NOMO-1 (cell line): ENCODE data around the gene CDKAL1.

Experiments used
- DNase-seq, 2 experiments: peaks; one replicate each; lab custom pipeline; 2025; ENCODE audit not compliant: unreplicated experiment in 2 of 2; lab: John Stamatoyannopoulos, UW

CDKAL1 gene

GRCh38 chr6:20665290-20665689 lies 131.0 kb downstream of the CDKAL1 start:
- DNase-seq, result no peak

DNA sequence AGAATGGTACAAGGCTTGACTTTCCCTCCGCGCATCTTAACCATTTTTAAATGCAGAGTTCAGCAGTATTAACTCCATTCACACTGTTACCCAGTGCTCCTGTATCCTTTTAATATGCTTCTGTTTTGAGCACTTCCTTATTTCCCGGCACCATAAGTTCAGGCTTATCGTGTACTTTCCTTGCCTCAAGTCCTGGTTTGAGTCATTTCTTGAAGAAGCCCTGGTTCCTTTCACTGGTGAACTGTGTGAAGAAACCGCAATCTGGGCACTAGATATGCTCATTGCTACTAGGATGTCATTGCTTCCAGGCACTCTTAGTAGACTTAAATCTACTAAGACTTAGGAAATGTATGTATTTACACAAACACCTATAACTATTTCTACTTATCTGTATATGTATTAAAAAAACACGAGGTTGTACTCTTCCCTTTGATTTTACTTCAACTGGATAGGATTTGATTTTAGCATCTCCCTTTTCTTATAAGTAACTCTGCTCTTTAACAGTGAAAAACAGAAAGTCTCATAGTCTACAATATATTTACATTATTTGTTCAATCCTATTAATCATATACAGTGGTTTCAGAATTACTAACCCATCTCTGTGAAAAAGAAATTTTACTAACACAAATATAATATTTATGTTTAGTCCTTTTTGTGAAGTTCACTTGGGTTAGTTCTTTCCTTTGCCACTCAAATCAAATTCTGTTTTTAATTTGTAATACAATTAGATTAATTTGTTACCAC lies 135.5 kb downstream of the CDKAL1 start:
- peak; percentile 14 to 65 for DNase-seq

- DNase-seq, result no peak
Observed at GRCh38 chr6:20670750-20671149, 136.5 kb downstream of the CDKAL1 start.

- no peak for DNase-seq
Observed at GRCh38 chr6:20672038-20672437, 137.8 kb downstream of the CDKAL1 start.

DNA sequence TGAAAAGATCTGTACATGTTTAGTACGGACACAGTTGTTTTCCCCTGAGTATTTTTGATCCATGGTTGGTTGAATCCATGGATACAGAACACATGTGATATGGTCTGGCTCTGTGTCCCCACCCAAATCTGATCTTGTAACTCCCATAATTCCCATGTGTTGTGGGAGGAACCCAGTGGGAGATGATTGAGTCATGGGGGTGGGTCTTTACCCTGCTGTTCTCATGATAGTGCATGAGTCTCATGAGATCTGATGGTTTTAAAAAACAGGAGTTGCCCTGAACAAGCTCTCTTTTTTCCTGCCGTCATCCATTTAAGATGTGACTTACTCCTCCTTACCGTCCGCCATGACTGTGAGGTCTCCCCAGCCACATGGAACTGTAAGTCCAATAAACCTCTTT lies 139.2 kb downstream of the CDKAL1 start:
- no peak for DNase-seq

- DNase-seq, result no peak
Observed at GRCh38 chr6:20674664-20675063, 140.4 kb downstream of the CDKAL1 start.

DNA sequence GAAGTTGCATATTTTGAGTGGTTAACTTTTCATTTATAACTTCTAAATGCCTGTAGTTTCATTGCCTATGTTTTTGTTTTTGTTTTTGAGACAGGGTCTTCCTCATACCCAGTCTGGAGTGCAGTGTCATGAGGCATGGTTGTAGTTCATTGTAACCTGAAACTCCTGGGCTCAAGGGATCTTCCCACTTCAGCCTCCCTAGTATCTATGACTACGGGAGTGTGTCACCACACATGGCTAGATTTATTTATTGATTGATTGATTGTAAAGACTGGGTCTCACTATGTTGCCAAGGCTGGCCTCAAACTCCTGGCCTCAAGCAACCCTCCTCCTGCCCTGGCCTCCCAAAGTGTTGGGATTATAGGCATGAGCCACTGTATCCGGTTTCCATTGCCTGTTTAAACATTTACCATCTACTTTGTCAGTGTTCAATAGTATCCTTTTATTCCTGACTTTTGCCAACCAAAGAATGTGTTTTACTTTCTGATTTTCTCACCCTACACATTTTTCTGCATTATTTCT lies 144.6 kb downstream of the CDKAL1 start:
- no peak for DNase-seq

DNA sequence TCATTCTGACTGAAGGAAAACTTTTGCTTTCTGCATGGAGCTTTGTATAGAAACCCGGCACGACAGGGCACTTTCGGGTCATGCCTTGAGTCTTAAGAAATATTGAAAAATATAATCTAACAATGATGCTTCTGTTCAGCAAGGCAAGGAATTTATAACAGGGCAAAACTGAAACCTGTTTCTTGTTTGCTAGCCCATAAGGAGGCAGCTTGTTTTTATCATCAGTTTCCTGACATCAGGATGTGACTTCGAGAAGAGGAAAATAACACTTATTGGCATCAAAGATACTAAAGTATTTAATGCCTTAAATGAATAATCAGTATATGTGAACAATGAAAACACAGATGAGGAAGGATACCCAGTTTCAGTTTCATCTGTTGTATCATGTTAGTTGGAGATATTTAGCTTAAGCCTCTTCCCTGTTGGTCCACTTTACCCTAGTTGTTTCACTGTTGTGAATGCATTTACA lies 146.5 kb downstream of the CDKAL1 start:
- peak in 1 of 2 experiments; percentile 50 for DNase-seq

DNA sequence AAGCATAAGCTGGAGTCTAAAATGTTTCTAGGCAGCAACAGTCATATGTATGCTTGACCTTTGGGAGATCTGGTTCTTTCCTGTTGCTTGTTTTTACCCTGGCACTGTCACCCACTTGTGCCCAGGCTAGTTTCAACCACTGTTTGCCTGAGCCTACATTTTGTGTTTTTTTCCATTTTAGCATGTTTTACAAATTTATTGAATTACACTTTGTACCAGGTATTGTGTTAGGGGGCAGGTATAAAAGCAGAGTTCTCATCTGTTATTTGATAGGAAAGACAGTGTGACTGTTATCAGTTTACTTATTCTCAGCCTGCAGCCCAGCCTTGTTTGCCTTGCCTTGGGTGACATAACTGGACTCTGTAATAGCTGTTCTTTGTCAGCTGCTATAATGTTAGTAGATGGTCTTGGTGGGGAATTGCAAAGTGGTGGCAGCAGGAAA lies 147.0 kb downstream of the CDKAL1 start:
- no peak for DNase-seq

DNA sequence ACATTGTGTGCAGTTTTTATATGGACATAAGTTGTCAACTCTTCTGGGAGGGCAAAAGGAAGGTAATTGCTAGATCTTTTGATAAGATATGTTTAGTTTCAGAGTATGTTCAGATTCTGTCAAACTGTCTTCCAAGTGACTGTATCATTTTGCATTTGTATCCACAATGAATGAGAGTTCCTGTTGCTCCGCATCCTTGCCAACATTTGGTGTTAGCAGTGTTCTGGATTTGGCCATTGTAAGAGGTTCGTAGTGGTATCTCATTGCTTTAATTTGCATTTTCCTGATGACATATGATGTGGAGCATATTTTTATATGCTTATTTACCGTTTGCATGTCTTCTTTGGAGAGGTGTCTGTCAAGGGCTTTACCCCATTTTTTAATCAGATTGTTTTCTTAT lies 150.2 kb downstream of the CDKAL1 start:
- no peak for DNase-seq

DNA sequence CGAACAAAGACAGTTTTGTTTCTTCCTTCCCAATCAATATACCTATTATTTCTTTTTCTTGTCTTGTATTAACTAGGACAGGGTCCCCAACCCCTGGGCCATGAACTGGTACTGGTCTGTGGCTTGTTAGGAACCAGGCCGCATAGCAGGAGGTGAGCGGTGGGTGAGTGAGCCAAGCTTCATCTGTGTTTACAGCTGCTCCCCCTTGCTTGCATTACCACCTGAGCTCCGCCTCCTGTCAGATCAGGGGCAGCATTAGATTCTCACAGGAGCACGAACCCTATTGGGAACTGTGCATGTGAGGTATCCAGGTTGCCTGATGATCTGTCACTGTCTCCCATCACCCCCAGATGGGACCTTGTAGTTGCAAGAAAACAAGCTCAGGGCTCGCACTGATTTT lies 151.9 kb downstream of the CDKAL1 start:
- DNase-seq, result no peak

GRCh38 chr6:20687494-20687893 lies 153.2 kb downstream of the CDKAL1 start:
- DNase-seq, result no peak

- DNase-seq, result no peak
Observed at GRCh38 chr6:20688710-20689500, 154.6 kb downstream of the CDKAL1 start.

DNA sequence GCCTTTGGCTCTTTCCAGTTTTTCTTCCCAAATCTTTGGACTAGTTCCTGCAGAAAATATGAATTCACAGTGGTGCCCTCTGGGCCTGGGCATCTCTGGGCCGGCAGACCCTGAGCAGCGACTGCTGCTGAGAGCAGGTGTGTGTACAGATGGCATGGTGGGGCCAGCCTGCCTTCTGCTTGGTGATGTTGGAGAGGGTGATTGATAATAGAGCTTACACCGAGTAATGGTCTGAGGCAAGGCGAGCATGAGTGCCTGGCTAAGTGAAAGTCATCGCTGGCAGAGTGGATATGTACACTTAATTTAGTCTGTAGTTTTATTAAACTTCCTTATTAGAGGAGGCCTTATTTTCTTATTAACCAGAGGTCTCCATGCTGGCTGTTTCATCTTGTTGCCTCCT lies 156.9 kb downstream of the CDKAL1 start:
- DNase-seq, result peak in 1 of 2 experiments; percentile 40

DNA sequence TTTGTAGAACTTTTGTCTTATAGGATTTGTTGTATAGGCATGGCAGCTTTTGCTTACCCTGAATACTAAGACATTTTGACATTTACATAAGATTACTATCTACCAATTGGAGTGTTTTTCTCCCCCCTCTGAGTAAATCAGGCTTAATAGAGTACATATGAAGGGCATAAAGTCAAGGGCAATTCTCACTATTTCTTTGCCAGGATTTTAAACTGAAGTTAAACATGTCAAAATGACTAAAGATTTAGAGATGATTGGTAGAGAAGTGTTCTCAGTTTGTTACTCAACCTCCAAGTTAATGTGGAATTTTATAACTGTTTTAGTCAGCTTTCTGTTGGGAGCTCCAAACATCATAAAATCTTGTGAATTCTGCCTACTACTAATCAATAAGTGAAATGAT lies 157.8 kb downstream of the CDKAL1 start:
- DNase-seq, result no peak

DNA sequence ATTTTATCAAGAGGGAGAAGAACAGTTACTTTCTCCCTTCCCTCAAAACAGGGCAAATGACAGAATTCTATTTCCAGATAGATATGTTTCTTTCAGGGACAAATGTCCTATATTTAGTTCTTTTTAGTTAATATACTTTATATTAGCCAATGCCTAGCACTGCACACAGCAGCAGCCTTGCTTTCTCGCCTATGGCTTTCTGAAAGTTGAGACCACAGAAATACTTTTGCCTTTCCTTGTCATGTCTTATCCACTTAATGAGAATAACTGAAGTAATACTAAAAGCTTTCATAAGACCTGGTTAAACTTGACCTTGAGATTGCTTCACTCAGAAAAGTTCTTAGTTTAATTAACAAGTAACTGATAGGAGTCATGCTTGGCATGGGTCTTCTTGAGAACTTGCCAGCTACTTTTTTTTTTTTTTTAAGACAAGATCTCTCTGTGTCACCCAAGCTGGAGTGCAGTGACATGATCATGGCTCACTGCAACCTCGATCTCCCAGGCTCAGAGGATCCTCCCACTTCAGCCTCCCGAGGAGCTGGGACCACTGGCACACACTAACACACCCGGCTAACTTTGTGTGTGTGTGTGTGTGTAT lies 159.3 kb downstream of the CDKAL1 start:
- no peak for DNase-seq

- no peak for DNase-seq
Observed at GRCh38 chr6:20696676-20697075, 162.4 kb downstream of the CDKAL1 start.

- no peak for DNase-seq
Observed at GRCh38 chr6:20698675-20699074, 164.4 kb downstream of the CDKAL1 start.

- no peak for DNase-seq
Observed at GRCh38 chr6:20699402-20699801, 165.1 kb downstream of the CDKAL1 start.

DNA sequence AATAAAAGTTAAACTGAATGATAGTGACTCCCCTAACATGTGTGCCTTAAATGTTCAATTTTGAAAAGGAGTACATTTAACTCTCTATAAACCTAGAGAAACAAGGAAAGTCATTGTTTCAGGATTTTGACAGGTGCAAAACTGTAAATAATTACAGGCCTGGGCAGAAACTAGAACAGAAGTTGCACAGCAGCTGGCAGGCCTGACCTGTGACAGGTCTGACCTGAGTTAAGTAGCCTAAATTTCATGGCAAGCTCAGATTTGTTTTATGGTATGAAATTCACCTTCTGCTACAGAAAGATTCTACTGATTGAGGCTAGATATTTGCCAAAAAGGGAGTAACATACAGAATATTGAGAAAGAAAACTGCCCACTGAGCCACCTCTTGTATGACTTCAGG lies 166.1 kb downstream of the CDKAL1 start:
- no peak for DNase-seq

- DNase-seq, result no peak
Observed at GRCh38 chr6:20702366-20702765, 168.1 kb downstream of the CDKAL1 start.
